NCI-H226 (cell line): ENCODE results near the gene ZBTB18.
"Not testable (repeated sequence)": the region's sequence is repeated elsewhere in the genome, so short reads cannot be mapped to it uniquely, and the experiment has no call there.

Experiments
- DNase-seq: peaks from one replicate; pipeline ENCODE4 v3.0.0-alpha.2; 2015

ZBTB18 gene

GRCh38 chr1:244050835-244051444, at the start of gene ZBTB18:
Gene ZBTB18 (plus strand): TSS chr1:244051283. CDS start chr1:244051432, 149 bp downstream.
- DNase-seq = peak; percentile 40

- no peak for DNase-seq
Observed at GRCh38 chr1:244002721-244003120, 48.4 kb upstream of the ZBTB18 start.

GRCh38 chr1:244005455-244005854, 45.6 kb upstream of the ZBTB18 start:
- DNase-seq = no peak

- DNase-seq = no peak
Observed at GRCh38 chr1:244006381-244006901, 44.6 kb upstream of the ZBTB18 start.

- no peak for DNase-seq
Observed at GRCh38 chr1:244006961-244007360, 44.1 kb upstream of the ZBTB18 start.

DNA sequence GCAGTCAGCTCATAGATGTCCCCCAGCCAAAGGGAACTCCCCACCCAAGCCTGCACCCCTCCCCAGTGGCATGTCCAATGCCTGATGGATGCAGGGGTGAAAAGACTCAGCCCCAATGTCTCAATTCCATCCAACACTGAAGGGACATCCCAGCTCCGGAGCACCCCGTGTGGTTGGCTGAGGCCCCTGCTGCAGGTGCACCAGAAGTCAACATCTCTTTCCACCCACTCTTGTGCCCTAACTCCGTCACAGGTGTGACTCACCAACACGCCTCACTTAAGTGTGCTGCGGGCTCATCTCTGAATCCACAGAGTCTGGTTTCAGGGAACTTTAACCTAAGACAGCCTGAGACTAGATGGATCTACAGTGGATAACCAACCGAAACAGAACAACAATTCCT, 40.9 kb upstream of the ZBTB18 start:
- no peak for DNase-seq

DNA sequence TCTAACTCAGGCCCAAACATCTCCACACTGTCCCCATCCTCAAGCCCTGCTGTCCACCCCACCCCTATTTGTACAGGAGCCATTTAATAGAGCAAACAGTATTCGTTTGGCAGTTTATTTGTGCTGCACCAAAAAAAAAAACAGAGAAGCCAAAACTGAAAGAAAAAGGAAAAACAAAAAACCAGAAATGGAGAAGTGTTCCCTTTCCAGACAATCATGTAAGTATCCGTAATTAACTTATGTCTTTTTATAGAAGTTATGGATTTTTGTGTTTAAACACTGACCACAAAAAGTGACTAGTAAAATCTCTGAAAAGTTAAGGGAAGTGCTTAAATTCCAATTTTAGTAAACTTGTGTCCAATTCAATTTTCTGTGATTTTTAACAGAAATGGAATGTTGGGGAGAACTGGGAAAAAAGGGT, 40.4 kb upstream of the ZBTB18 start:
- DNase-seq = no peak

GRCh38 chr1:244011271-244011670, 39.8 kb upstream of the ZBTB18 start:
- DNase-seq = no peak

GRCh38 chr1:244011786-244012185, 39.3 kb upstream of the ZBTB18 start:
- no peak for DNase-seq

- DNase-seq = peak; percentile 89
Observed at GRCh38 chr1:244012202-244012601, 38.9 kb upstream of the ZBTB18 start.

DNA sequence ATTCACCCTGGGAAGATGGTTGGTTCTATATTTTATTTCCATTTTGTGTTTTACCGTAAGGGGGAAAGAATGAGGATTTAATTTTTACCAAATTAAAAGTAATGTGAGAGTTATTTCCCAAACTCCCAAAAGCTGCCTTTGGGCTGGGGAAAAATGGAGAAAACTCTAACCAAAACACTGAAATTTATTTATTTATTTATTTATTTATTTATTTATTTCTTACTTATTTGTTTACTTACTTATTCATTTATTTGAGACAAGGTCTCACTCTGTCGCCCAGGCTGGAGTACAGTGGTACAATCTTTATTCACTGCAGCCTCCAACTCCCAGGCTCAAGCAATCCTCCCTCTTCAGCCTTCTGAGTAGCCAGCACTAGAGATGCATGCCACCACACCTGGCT, 38.0 kb upstream of the ZBTB18 start:
- no peak for DNase-seq

- DNase-seq = not testable (repeated sequence)
Observed at GRCh38 chr1:244014862-244015261, 36.2 kb upstream of the ZBTB18 start.

- no peak for DNase-seq
Observed at GRCh38 chr1:244019982-244020485, 31.0 kb upstream of the ZBTB18 start.

- no peak for DNase-seq
Observed at GRCh38 chr1:244021427-244021826, 29.7 kb upstream of the ZBTB18 start.

- DNase-seq = peak; percentile 88
Observed at GRCh38 chr1:244022311-244022710, 28.8 kb upstream of the ZBTB18 start.

GRCh38 chr1:244022864-244023440, 28.1 kb upstream of the ZBTB18 start:
- DNase-seq = no peak

GRCh38 chr1:244027491-244028145, 23.5 kb upstream of the ZBTB18 start:
- no peak for DNase-seq

- DNase-seq = no peak
Observed at GRCh38 chr1:244028701-244029100, 22.4 kb upstream of the ZBTB18 start.

- no peak for DNase-seq
Observed at GRCh38 chr1:244029124-244029523, 22.0 kb upstream of the ZBTB18 start.

- DNase-seq = peak; percentile 7
Observed at GRCh38 chr1:244030481-244031040, 20.5 kb upstream of the ZBTB18 start.

DNA sequence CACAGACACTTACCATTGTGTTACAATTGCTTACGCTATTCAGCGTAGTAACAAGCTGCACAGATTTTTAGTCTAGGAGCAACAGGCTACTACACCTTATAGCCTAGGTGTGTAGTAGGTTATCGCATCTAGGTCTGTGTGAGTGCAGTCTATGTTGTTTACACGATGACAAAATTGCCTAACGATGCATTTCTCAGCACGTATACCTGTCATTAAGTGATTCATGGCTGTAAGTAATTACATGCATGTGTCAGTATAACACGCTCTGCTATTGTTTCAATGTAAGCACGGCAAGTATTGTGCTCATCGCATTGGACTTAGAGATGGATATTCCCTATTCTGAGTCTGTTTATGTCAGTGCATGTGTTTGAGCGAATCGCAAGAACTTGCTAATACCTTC, 15.7 kb upstream of the ZBTB18 start:
- DNase-seq = no peak

DNA sequence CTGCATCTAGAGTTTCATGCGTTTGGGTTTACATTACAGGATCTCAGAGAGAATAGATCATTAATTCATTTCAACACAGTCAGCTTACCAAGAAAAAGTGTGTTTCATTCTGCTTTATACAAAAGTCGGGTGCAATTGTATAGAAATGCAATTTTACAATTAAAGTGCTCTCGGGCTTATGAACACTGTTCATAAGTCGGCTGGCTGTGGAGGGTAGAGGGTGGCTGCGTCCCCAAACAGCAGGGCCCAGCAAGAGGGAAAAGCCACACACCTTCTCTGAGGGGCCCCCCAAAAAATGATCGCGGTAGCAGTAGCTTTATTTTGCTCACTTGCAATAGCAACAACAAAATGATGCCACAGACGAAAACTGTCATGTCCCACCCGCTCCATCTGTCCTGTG, 13.8 kb upstream of the ZBTB18 start:
- no peak for DNase-seq

DNA sequence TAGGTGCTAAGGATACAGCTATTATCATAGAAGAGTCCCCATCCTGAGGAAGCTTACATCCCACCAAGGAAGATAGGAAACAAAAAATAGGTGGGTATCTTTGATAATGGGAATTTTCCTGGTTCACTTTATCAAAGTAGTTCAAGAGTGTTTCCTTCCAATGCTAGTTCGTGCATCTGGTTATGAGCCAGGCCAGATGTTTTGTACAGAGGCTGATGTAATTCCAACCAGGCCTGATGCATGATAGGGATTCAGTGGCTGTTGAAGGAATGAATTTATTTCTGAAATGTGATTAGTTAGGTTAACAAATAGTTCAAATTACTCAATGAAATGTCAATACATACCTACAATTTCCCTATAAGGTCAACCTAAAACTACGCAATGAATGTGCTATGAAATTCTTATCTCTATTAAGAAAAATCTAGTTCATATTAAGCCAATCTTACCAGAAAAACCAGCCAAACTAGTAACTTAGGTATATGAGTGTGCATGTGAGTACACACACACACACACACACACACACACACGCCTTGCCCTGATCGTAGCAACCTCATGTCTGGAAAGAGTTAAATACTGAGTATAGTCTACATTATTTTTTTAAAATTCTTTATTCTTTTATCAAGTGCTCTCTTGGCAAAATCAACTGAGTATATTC, 9.5 kb upstream of the ZBTB18 start:
- no peak for DNase-seq
